Fibroblast of peridontal ligament (primary cell): Measurements from ENCODE around the gene PHLPP1.
"Not testable (repeated sequence)": the region's sequence is repeated elsewhere in the genome, so short reads cannot be mapped to it uniquely, and the experiment has no call there.

Experiments used
- DNase-seq: peaks from one replicate; pipeline ENCODE4 v3.0.0-alpha.2; 2010; ENCODE audit errors: extremely low read depth

PHLPP1 gene

GRCh38 chr18:62894681-62895390 is 179.5 kb downstream of the PHLPP1 start:
- DNase-seq: no peak

- peak; percentile 58 for DNase-seq
These were observed 181.8 kb downstream of the PHLPP1 start for GRCh38 chr18:62897153-62897552.

- no peak for DNase-seq
These were observed 183.0 kb downstream of the PHLPP1 start for GRCh38 chr18:62898359-62898758.

- no peak for DNase-seq
These were observed 184.2 kb downstream of the PHLPP1 start for GRCh38 chr18:62899534-62899933.

GRCh38 chr18:62900132-62900883 is 185.0 kb downstream of the PHLPP1 start:
- DNase-seq: no peak

GRCh38 chr18:62902776-62903175 is 187.4 kb downstream of the PHLPP1 start:
- no peak for DNase-seq

GRCh38 chr18:62904396-62905285 is 189.3 kb downstream of the PHLPP1 start:
- no peak for DNase-seq

- DNase-seq: no peak
These were observed 197.5 kb downstream of the PHLPP1 start for GRCh38 chr18:62912885-62913284.

GRCh38 chr18:62913824-62914223 is 198.5 kb downstream of the PHLPP1 start:
- not testable (repeated sequence) for DNase-seq

- peak; percentile 34 for DNase-seq
These were observed 199.6 kb downstream of the PHLPP1 start for GRCh38 chr18:62914871-62915392.

- DNase-seq: no peak
These were observed 203.0 kb downstream of the PHLPP1 start for GRCh38 chr18:62918361-62918760.

- DNase-seq: no peak
These were observed 203.9 kb downstream of the PHLPP1 start for GRCh38 chr18:62919109-62919838.

- DNase-seq: no peak
These were observed 209.8 kb downstream of the PHLPP1 start for GRCh38 chr18:62925031-62925688.

- peak; percentile 51 for DNase-seq
These were observed 213.0 kb downstream of the PHLPP1 start for GRCh38 chr18:62928326-62928725.

- DNase-seq: no peak
These were observed 218.0 kb downstream of the PHLPP1 start for GRCh38 chr18:62933261-62933887.

- DNase-seq: no peak
These were observed 220.7 kb downstream of the PHLPP1 start for GRCh38 chr18:62935994-62936393.

- peak; percentile 23 for DNase-seq
These were observed 221.7 kb downstream of the PHLPP1 start for GRCh38 chr18:62937065-62937464.

GRCh38 chr18:62938006-62938405 is 222.7 kb downstream of the PHLPP1 start:
- peak; percentile 80 for DNase-seq

- no peak for DNase-seq
These were observed 223.1 kb downstream of the PHLPP1 start for GRCh38 chr18:62938487-62938886.

- DNase-seq: no peak
These were observed 224.1 kb downstream of the PHLPP1 start for GRCh38 chr18:62939433-62939832.
